PFSK-1 (cell line): Measurements from ENCODE around the gene APOL5.

Experiments
- FOXP2 ChIP-seq: optimal IDR thresholded peaks from 2 replicates; pipeline ENCODE3; 2011; ENCODE audit warnings: borderline replicate concordance, control low read depth, inconsistent platforms; ENCODE audit not compliant: insufficient read depth; ENCODE audit errors: extremely low read length, extremely low read depth
- POLR2AphosphoS5 ChIP-seq: IDR thresholded peaks from 2 replicates; pipeline ENCODE4 v1.6.1; 2012; ENCODE audit warnings: low read depth, mild to moderate bottlenecking, control low read depth, low read length, moderate library complexity
- REST ChIP-seq, 2 experiments: IDR thresholded peaks; 2 replicates each; pipeline versions ENCODE4 v1.6.1 to v1.8.0; 2011 to 2012; ENCODE audit warnings: low read depth in 2 of 2, low read length in 2 of 2, control low read depth in 1 of 2, inconsistent platforms in 1 of 2, mild to moderate bottlenecking in 1 of 2, moderate library complexity in 1 of 2; ENCODE audit not compliant: insufficient read depth in 1 of 2
- SIN3A ChIP-seq: IDR thresholded peaks from 2 replicates; pipeline ENCODE4 v1.6.1; 2012; ENCODE audit warnings: mild to moderate bottlenecking, low read length, moderate library complexity, borderline replicate concordance; ENCODE audit not compliant: insufficient read depth
- TAF1 ChIP-seq: IDR thresholded peaks from 2 replicates; pipeline ENCODE4 v1.6.1; 2012; ENCODE audit warnings: low read length, control low read depth, borderline replicate concordance; ENCODE audit not compliant: insufficient read depth

APOL5 gene

GRCh38 chr22:35775339-35775738 is 57.7 kb downstream of the APOL5 start:
- TF ChIP-seq TAF1 (no peak), SIN3A (no peak), FOXP2 (no peak), REST (IDR thresholded peaks at IDR 0.05; ENCODE audit: insufficient read depth in 1 of 2, low read depth in 2 of 2, low read length in 2 of 2) (no peak), POLR2AphosphoS5 (no peak)

GRCh38 chr22:35777335-35777975 is 59.8 kb downstream of the APOL5 start:
- no peak for TF ChIP-seq SIN3A
- TF ChIP-seq REST (IDR thresholded peaks at IDR 0.05; ENCODE audit: insufficient read depth in 1 of 2, low read depth in 2 of 2, low read length in 2 of 2), result no peak
- no peak for TF ChIP-seq TAF1
- TF ChIP-seq POLR2AphosphoS5, result no peak
- no peak for TF ChIP-seq FOXP2
